Osteocyte (in vitro differentiated cells): Measurements from ENCODE around the gene R3HDM2. TPM values are rescaled to one million over a fixed set of nuclear protein-coding genes. Genes with fewer than 3 reads are reported as not detected.

ENCODE experiments used
- DNase-seq: peaks from one replicate; pipeline ENCODE4 v3.0.0; 2021; ENCODE audit warnings: mixed read lengths; ENCODE audit not compliant: unreplicated experiment; ENCODE audit errors: extremely low spot score
- H3K27ac Mint-ChIP-seq: one replicate; pipeline ENCODE4 v1.8.0; 2021; ENCODE audit warnings: mild to moderate bottlenecking, mixed read lengths; ENCODE audit not compliant: unreplicated experiment
- H3K27me3 Mint-ChIP-seq: one replicate; pipeline ENCODE4 v1.8.0; 2021; ENCODE audit warnings: mixed read lengths; ENCODE audit not compliant: unreplicated experiment
- H3K36me3 Mint-ChIP-seq: one replicate; pipeline ENCODE4 v1.8.0; 2021; ENCODE audit warnings: mixed read lengths; ENCODE audit not compliant: unreplicated experiment
- H3K4me1 Mint-ChIP-seq: one replicate; pipeline ENCODE4 v1.8.0; 2021; ENCODE audit warnings: mixed read lengths; ENCODE audit not compliant: unreplicated experiment
- H3K4me3 Mint-ChIP-seq: one replicate; pipeline ENCODE4 v1.8.0; 2021; ENCODE audit warnings: mild to moderate bottlenecking, moderate library complexity, mixed read lengths; ENCODE audit not compliant: unreplicated experiment
- H3K9me3 Mint-ChIP-seq: one replicate; pipeline ENCODE4 v1.8.0; 2021; ENCODE audit warnings: mixed read lengths; ENCODE audit not compliant: unreplicated experiment
- CTCF ChIP-seq: fragments of 200-600 bp; sonication (generic); IDR thresholded peaks from 2 replicates; pipeline ENCODE4 v1.5.0; 2021; ENCODE audit warnings: antibody characterized with exemption, mild to moderate bottlenecking, moderate library complexity
- total RNA-seq: library from RNA; stranded (reverse); gene quantifications from 2 replicates; pipeline ENCODE4 v1.2.1, GENCODE V29; 2021

Gene R3HDM2
- total RNA-seq, 1 donor from 2014 or later = 65.0 TPM

GRCh38 chr12:57470970-57471656, 40.3 kb upstream of the R3HDM2 start:
- TF ChIP-seq CTCF = no peak
- no peak for DNase-seq
- H3K27ac Mint-ChIP-seq = no peak overlapping the region
- H3K4me3 Mint-ChIP-seq = no peak overlapping the region
- no peaks in the 10 kb centered on the region for H3K9me3 Mint-ChIP-seq
- H3K4me1 Mint-ChIP-seq = peaks cover 5% of the 10 kb centered on the region
- H3K36me3 Mint-ChIP-seq = no peaks in the 10 kb centered on the region
- peaks cover 37% of the 10 kb centered on the region for H3K27me3 Mint-ChIP-seq

- H3K4me1 Mint-ChIP-seq = peaks cover under 1% of the 10 kb centered on the region
- no peak overlapping the region for H3K4me3 Mint-ChIP-seq
- peaks cover 33% of the 10 kb centered on the region for H3K27me3 Mint-ChIP-seq
- H3K36me3 Mint-ChIP-seq = no peaks in the 10 kb centered on the region
- no peak for TF ChIP-seq CTCF
- DNase-seq = no peak
- no peak overlapping the region for H3K27ac Mint-ChIP-seq
- H3K9me3 Mint-ChIP-seq = no peaks in the 10 kb centered on the region
Observed at GRCh38 chr12:57470286-57470969, 39.6 kb upstream of the R3HDM2 start.

- no peak for DNase-seq
- no peaks in the 10 kb centered on the region for H3K36me3 Mint-ChIP-seq
Observed at GRCh38 chr12:57469296-57470164, 38.7 kb upstream of the R3HDM2 start.

GRCh38 chr12:57467915-57468314, 37.1 kb upstream of the R3HDM2 start:
- Mint-ChIP-seq H3K9me3 (no peaks in the 10 kb centered on the region), H3K4me3 (no peak overlapping the region), H3K27ac (no peak overlapping the region), H3K27me3 (peaks cover 12% of the 10 kb centered on the region), H3K36me3 (no peaks in the 10 kb centered on the region), H3K4me1 (peaks cover under 1% of the 10 kb centered on the region)
- DNase-seq = no peak
- TF ChIP-seq CTCF = no peak

More at GRCh38 chr12:57469296-57470164, 38.7 kb upstream of the R3HDM2 start:
- Mint-ChIP-seq H3K4me3 (no peak overlapping the region), H3K9me3 (no peaks in the 10 kb centered on the region), H3K27ac (no peak overlapping the region), H3K27me3 (peaks cover 25% of the 10 kb centered on the region), H3K4me1 (no peaks in the 10 kb centered on the region)
- no peak for TF ChIP-seq CTCF
